Central memory CD4-positive, alpha-beta T cell (primary cell): Measurements from ENCODE around the gene RHOXF1.
"Not testable (repeated sequence)": the region's sequence is repeated elsewhere in the genome, so short reads cannot be mapped to it uniquely, and the experiment has no call there.

Experiments
- DNase-seq: peaks from one replicate; pipeline ENCODE4 v3.0.0; 2022

Gene RHOXF1

GRCh38 chrX:120085553-120086185, 30.0 kb downstream of the RHOXF1 start:
- DNase-seq, result not testable (repeated sequence)

DNA sequence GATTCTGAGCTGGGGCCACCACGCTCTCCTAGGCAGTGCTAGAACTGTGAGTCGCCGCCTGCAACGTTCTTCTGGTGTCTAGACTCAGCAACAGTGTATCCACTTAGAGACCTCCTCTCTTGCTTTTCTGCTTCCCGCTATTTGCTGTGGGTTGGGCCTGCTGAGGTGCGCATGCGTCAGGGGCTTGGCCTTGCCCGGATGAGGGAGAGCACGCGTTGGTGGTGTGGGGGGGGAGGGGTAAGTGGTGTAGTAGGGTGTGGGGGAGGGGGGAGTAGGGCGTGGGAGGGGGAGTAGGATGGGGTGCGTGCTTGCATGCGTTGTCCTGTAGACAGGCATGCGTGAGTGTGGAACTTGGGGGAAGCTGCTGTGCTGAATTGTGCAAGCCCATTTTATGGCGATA, 38.1 kb downstream of the RHOXF1 start, which contains the start of gene RHOXF2B:
Gene RHOXF2B, minus strand, starts transcription at position 101 of the 400 bp plus-strand sequence. CDS start 138 bp downstream, outside the sequence.
- DNase-seq, result not testable (repeated sequence)

GRCh38 chrX:120066169-120066568, 49.5 kb downstream of the RHOXF1 start:
- not testable (repeated sequence) for DNase-seq
